ENCODE results near the gene TMEM115. TPM values are rescaled to one million over a fixed set of nuclear protein-coding genes. Genes with fewer than 3 reads are reported as not detected.

TMEM115 gene
- total and polyA plus RNA-seq, 10 of the 15 experiments (the other 5 are each of a cell fraction or from before 2014, with no cell fraction given): 1.9 to 18.7 (median 13.2) TPM

DNA sequence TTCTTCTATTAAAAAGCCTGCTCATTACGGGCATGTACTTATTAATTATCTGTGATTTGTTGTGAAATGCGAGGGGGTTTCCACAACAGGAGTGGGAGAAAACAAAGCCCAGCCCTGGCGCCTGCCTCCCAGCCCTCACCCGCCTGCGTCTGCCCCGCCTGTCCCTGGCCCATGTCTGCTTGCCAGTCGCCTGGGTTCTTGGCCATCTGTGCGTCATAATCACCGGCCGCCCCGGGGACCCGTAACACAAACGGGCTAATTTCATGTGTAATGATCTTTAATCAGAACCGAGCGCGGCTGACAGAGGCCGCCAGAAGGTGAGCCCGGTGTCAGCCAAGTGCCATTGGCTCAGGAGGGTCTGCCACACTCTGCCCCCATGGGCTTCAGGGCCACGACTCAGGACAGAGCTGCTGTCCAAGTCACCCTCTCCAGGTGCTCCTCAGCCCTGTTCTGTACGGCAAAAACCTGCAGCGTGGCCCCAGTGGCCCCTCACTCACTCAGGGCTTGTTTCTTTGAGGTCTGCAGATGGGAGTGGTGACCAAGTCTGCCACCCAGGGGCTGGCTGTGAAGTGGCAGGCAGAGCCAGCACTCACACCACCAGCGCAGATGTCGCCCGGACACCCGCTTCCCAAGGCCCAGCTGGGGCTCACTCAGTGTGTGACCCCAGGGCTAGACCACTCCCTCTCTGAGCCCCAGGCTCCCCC is 28.8 kb upstream of the TMEM115 start:
- Histone ChIP-seq H2AFZ (ENCODE audit: control insufficient read depth, low read depth, low read length) (no peak overlapping the region), H3K27ac (ENCODE audit: control insufficient read depth, insufficient read depth) (no peak overlapping the region), H3K36me3 (ENCODE audit: control insufficient read depth in 2 of 2, insufficient read depth in 2 of 2, low read length in 1 of 2) (no peaks in the 10 kb centered on the region), H3K9me3 (replicated peaks; ENCODE audit: control insufficient read depth, insufficient read depth, low read length) (no peaks in the 10 kb centered on the region), H4K20me1 (ENCODE audit: control insufficient read depth, insufficient read depth) (no peaks in the 10 kb centered on the region), H3K4me3 (no peak overlapping the region), H3K79me2 (ENCODE audit: control insufficient read depth, insufficient read depth, low read length) (no peaks in the 10 kb centered on the region), H3K4me2 (ENCODE audit: control insufficient read depth, insufficient read depth) (no peak overlapping the region), H3K27me3 (replicated peaks in 1 of 2; ENCODE audit: control insufficient read depth in 2 of 2, insufficient read depth in 2 of 2, low read length in 1 of 2) (peaks cover 0 to 3% of the 10 kb centered on the region in 2 experiments; a peak in 3 of 4 replicates), H3K4me1 (ENCODE audit: control insufficient read depth, insufficient read depth, low read length) (no peaks in the 10 kb centered on the region), H3K9ac (ENCODE audit: control insufficient read depth, insufficient read depth, low read length) (no peak overlapping the region)
- no peak for FAIRE-seq
- WGBS (ENCODE audit: insufficient coverage, insufficient replicate concordance, low lambda C conversion rate, missing lambda C conversion rate): 26% methylated on average over 25 of the region's 25 CpGs
- peak; percentile 74 for ATAC-seq
- no peak for DNase-seq (ENCODE audit: low read depth, low spot score)
- in situ Hi-C loops (cut with MboI) (no loop called here), intact Hi-C loops (cut with micrococcal nuclease; ENCODE audit: unreplicated experiment) (no loop called here)
- SMC1A ChIA-PET (ENCODE audit: uncharacterized antibody, unreplicated experiment): no interaction called here
- RAD21 ChIA-PET (ENCODE audit: unreplicated experiment): no interaction called here
- CTCF ChIA-PET: no interaction called here
- no peak for TF ChIP-seq BHLHE40 (IDR thresholded peaks at IDR 0.05; ENCODE audit: borderline replicate concordance in 1 of 2, low read depth in 2 of 2, low read length in 1 of 2)
- TF ChIP-seq, protein P1, sequence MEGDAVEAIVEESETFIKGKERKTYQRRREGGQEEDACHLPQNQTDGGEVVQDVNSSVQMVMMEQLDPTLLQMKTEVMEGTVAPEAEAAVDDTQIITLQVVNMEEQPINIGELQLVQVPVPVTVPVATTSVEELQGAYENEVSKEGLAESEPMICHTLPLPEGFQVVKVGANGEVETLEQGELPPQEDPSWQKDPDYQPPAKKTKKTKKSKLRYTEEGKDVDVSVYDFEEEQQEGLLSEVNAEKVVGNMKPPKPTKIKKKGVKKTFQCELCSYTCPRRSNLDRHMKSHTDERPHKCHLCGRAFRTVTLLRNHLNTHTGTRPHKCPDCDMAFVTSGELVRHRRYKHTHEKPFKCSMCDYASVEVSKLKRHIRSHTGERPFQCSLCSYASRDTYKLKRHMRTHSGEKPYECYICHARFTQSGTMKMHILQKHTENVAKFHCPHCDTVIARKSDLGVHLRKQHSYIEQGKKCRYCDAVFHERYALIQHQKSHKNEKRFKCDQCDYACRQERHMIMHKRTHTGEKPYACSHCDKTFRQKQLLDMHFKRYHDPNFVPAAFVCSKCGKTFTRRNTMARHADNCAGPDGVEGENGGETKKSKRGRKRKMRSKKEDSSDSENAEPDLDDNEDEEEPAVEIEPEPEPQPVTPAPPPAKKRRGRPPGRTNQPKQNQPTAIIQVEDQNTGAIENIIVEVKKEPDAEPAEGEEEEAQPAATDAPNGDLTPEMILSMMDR (IDR thresholded peaks at IDR 0.05 in 2 of 3, conservative IDR thresholded peaks at IDR 0.05 in 1 of 3; ENCODE audit: control insufficient read depth in 2 of 3, extremely low read depth in 1 of 3, insufficient read depth in 1 of 3, low read depth in 3 of 3, low read length in 3 of 3): peak; percentile 18 to 30 (median 29); a peak in 4 of 6 replicates
- no TSS peak for BruUV-seq (replicated peaks)
- POLR2A ChIA-PET: no interaction called here

DNA sequence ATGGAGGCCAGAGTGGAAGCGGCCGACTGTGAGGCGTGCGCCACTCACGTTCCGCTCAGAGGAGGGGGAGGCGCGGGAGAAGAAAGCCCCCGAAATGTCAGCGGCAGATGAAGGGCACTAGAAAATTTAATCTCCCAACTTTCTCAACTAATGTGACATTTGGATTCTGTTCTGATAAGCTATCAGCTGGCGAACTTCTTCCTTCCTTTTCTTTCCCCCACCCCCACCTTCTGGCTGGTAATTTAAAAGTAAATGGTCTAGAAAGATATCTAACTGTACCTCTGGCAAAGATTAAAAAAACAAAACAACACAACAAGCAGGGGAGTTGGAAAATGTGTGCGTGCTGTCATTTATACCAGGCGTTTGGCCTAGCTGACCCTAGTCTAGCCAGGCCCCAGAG is 26.4 kb upstream of the TMEM115 start:
- no peak overlapping the region for H3K27ac ChIP-seq (ENCODE audit: control insufficient read depth, insufficient read depth)
- DNase-seq (ENCODE audit: low read depth, low spot score): no peak
- H3K9ac ChIP-seq (ENCODE audit: control insufficient read depth, insufficient read depth, low read length): no peak overlapping the region
- H3K4me2 ChIP-seq (ENCODE audit: control insufficient read depth, insufficient read depth): no peak overlapping the region
- no peaks in the 10 kb centered on the region for H3K79me2 ChIP-seq (ENCODE audit: control insufficient read depth, insufficient read depth, low read length)
- intact Hi-C loops (cut with micrococcal nuclease; ENCODE audit: unreplicated experiment): no loop called here
- POLR2A ChIA-PET: no interaction called here
- ATAC-seq: no peak
- no peak for FAIRE-seq
- no peaks in the 10 kb centered on the region for H3K36me3 ChIP-seq (ENCODE audit: control insufficient read depth in 2 of 2, insufficient read depth in 2 of 2, low read length in 1 of 2)
- H2AFZ ChIP-seq (ENCODE audit: control insufficient read depth, low read depth, low read length): no peak overlapping the region
- no peaks in the 10 kb centered on the region for H3K9me3 ChIP-seq (replicated peaks; ENCODE audit: control insufficient read depth, insufficient read depth, low read length)
- H4K20me1 ChIP-seq (ENCODE audit: control insufficient read depth, insufficient read depth): no peaks in the 10 kb centered on the region
- no TSS peak for BruUV-seq (replicated peaks)
- SMC1A ChIA-PET (ENCODE audit: uncharacterized antibody, unreplicated experiment): no interaction called here
- RAD21 ChIA-PET (ENCODE audit: unreplicated experiment): no interaction called here
- H3K4me3 ChIP-seq: no peak overlapping the region
- CTCF ChIA-PET: no interaction called here
- 55% methylated on average over 13 of the region's 13 CpGs for WGBS (ENCODE audit: insufficient coverage, insufficient replicate concordance, low lambda C conversion rate, missing lambda C conversion rate)
- no peaks in the 10 kb centered on the region for H3K4me1 ChIP-seq (ENCODE audit: control insufficient read depth, insufficient read depth, low read length)
- peaks cover 0 to 3% of the 10 kb centered on the region in 2 experiments; a peak in 2 of 4 replicates for H3K27me3 ChIP-seq (replicated peaks in 1 of 2; ENCODE audit: control insufficient read depth in 2 of 2, insufficient read depth in 2 of 2, low read length in 1 of 2)
- in situ Hi-C loops (cut with MboI): no loop called here
- TF ChIP-seq MEF2B (IDR thresholded peaks at IDR 0.05; ENCODE audit: partially characterized antibody, poor library complexity, severe bottlenecking) (no peak), CHD4 (IDR thresholded peaks at IDR 0.05) (no peak), RUNX3 (IDR thresholded peaks at IDR 0.05; ENCODE audit: low read length) (no peak), EZH2 (IDR thresholded peaks at IDR 0.05; ENCODE audit: borderline replicate concordance, control insufficient read depth, low read depth, low read length) (no peak)
- TF ChIP-seq, protein P2, sequence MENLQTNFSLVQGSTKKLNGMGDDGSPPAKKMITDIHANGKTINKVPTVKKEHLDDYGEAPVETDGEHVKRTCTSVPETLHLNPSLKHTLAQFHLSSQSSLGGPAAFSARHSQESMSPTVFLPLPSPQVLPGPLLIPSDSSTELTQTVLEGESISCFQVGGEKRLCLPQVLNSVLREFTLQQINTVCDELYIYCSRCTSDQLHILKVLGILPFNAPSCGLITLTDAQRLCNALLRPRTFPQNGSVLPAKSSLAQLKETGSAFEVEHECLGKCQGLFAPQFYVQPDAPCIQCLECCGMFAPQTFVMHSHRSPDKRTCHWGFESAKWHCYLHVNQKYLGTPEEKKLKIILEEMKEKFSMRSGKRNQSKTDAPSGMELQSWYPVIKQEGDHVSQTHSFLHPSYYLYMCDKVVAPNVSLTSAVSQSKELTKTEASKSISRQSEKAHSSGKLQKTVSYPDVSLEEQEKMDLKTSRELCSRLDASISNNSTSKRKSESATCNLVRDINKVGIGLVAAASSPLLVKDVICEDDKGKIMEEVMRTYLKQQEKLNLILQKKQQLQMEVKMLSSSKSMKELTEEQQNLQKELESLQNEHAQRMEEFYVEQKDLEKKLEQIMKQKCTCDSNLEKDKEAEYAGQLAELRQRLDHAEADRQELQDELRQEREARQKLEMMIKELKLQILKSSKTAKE (IDR thresholded peaks at IDR 0.05; ENCODE audit: low read depth, poor library complexity, severe bottlenecking): no peak
- TF ChIP-seq, protein P3, sequence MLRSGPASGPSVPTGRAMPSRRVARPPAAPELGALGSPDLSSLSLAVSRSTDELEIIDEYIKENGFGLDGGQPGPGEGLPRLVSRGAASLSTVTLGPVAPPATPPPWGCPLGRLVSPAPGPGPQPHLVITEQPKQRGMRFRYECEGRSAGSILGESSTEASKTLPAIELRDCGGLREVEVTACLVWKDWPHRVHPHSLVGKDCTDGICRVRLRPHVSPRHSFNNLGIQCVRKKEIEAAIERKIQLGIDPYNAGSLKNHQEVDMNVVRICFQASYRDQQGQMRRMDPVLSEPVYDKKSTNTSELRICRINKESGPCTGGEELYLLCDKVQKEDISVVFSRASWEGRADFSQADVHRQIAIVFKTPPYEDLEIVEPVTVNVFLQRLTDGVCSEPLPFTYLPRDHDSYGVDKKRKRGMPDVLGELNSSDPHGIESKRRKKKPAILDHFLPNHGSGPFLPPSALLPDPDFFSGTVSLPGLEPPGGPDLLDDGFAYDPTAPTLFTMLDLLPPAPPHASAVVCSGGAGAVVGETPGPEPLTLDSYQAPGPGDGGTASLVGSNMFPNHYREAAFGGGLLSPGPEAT (IDR thresholded peaks at IDR 0.05; ENCODE audit: low read depth): no peak
- TF ChIP-seq, protein P4, sequence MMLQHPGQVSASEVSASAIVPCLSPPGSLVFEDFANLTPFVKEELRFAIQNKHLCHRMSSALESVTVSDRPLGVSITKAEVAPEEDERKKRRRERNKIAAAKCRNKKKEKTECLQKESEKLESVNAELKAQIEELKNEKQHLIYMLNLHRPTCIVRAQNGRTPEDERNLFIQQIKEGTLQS (IDR thresholded peaks at IDR 0.05; ENCODE audit: borderline replicate concordance, extremely low read depth, low read depth, low read length): no peak
